KOPT-K1 (cell line): Measurements from ENCODE around the gene AP2A1.
"Not testable (repeated sequence)": the region's sequence is repeated elsewhere in the genome, so short reads cannot be mapped to it uniquely, and the experiment has no call there.

Source experiments
- H3K27ac ChIP-seq: fragments of 200-600 bp; sonication (generic); 2 replicates; pipeline ENCODE4 v1.5.1; 2016; ENCODE audit warnings: antibody characterized with exemption, mild to moderate bottlenecking, low read depth, low read length; ENCODE audit not compliant: poor library complexity, severe bottlenecking
- H3K36me3 ChIP-seq: fragments of 200-600 bp; sonication (generic); 2 replicates; pipeline ENCODE4 v1.5.1; 2017; ENCODE audit warnings: antibody characterized with exemption, mild to moderate bottlenecking, low read length, moderate library complexity; ENCODE audit not compliant: insufficient read depth
- H3K9me3 ChIP-seq: fragments of 200-600 bp; sonication (generic); 2 replicates; pipeline ENCODE4 v1.5.1; 2017; ENCODE audit warnings: antibody characterized with exemption, low read length, mild to moderate bottlenecking; ENCODE audit not compliant: insufficient read depth, poor library complexity, severe bottlenecking

Gene AP2A1

GRCh38 chr19:49766930-49767299 is at the start of gene AP2A1:
Gene AP2A1, plus strand, starts transcription at chr19:49767001. Its CDS starts 133 bp downstream, at chr19:49767134.
- H3K27ac ChIP-seq, result peak within 1 kb of the TSS; percentile 76
- H3K9me3 ChIP-seq, result no peaks in the 10 kb centered on the region
- H3K36me3 ChIP-seq, result no peaks in the 10 kb centered on the region; the same call in 1 of the 2 replicates

- Histone ChIP-seq H3K27ac (no peak overlapping the region), H3K36me3 (no peaks in the 10 kb centered on the region), H3K9me3 (no peaks in the 10 kb centered on the region)
Observed at GRCh38 chr19:49718511-49718910, 48.3 kb upstream of the AP2A1 start.

- no peaks in the 10 kb centered on the region for H3K9me3 ChIP-seq
- no peaks in the 10 kb centered on the region for H3K36me3 ChIP-seq
- H3K27ac ChIP-seq, result no peak overlapping the region
Observed at GRCh38 chr19:49718991-49719390, 47.8 kb upstream of the AP2A1 start.

- not testable (repeated sequence) for H3K27ac ChIP-seq, H3K9me3 ChIP-seq
Observed at GRCh38 chr19:49719420-49719819, 47.4 kb upstream of the AP2A1 start.

GRCh38 chr19:49727217-49728030 is 39.4 kb upstream of the AP2A1 start:
- H3K9me3 ChIP-seq, result no peaks in the 10 kb centered on the region
- H3K27ac ChIP-seq, result no peak overlapping the region
- H3K36me3 ChIP-seq, result no peaks in the 10 kb centered on the region

More at GRCh38 chr19:49719420-49719819, 47.4 kb upstream of the AP2A1 start:
- H3K36me3 ChIP-seq, result not testable (repeated sequence)

- H3K27ac ChIP-seq, result no peak overlapping the region
- no peaks in the 10 kb centered on the region for H3K36me3 ChIP-seq
- no peaks in the 10 kb centered on the region for H3K9me3 ChIP-seq
Observed at GRCh38 chr19:49730166-49730565, 36.6 kb upstream of the AP2A1 start.

- no peaks in the 10 kb centered on the region for H3K36me3 ChIP-seq
- H3K9me3 ChIP-seq, result no peaks in the 10 kb centered on the region
- H3K27ac ChIP-seq, result no peak overlapping the region
Observed at GRCh38 chr19:49738268-49738667, 28.5 kb upstream of the AP2A1 start.

GRCh38 chr19:49739098-49739497 is 27.7 kb upstream of the AP2A1 start:
- Histone ChIP-seq H3K9me3 (no peaks in the 10 kb centered on the region), H3K27ac (no peak overlapping the region), H3K36me3 (no peaks in the 10 kb centered on the region)

- no peaks in the 10 kb centered on the region for H3K9me3 ChIP-seq
- no peak overlapping the region for H3K27ac ChIP-seq
- H3K36me3 ChIP-seq, result no peaks in the 10 kb centered on the region
Observed at GRCh38 chr19:49739933-49740332, 26.9 kb upstream of the AP2A1 start.

GRCh38 chr19:49741210-49741844 is 25.5 kb upstream of the AP2A1 start:
- H3K36me3 ChIP-seq, result peaks cover 4% of the 10 kb centered on the region; the same call in 1 of the 2 replicates
- H3K9me3 ChIP-seq, result no peaks in the 10 kb centered on the region
- H3K27ac ChIP-seq, result no peak overlapping the region

GRCh38 chr19:49744946-49745381 is 21.8 kb upstream of the AP2A1 start:
- H3K36me3 ChIP-seq, result peaks cover 4% of the 10 kb centered on the region; the same call in 1 of the 2 replicates
- no peaks in the 10 kb centered on the region for H3K9me3 ChIP-seq

GRCh38 chr19:49746206-49746958 is 20.4 kb upstream of the AP2A1 start:
- no peaks in the 10 kb centered on the region for H3K9me3 ChIP-seq
- H3K27ac ChIP-seq, result no peak overlapping the region
- peaks cover 4% of the 10 kb centered on the region; the same call in 1 of the 2 replicates for H3K36me3 ChIP-seq

More at GRCh38 chr19:49744946-49745381, 21.8 kb upstream of the AP2A1 start:
- H3K27ac ChIP-seq, result no peak overlapping the region

GRCh38 chr19:49749055-49749716 is 17.6 kb upstream of the AP2A1 start:
- peaks cover 6% of the 10 kb centered on the region for H3K9me3 ChIP-seq
- no peak overlapping the region for H3K27ac ChIP-seq
- H3K36me3 ChIP-seq, result peaks cover 4% of the 10 kb centered on the region; the same call in 1 of the 2 replicates

- no peak overlapping the region for H3K27ac ChIP-seq
- H3K9me3 ChIP-seq, result peaks cover 6% of the 10 kb centered on the region
- H3K36me3 ChIP-seq, result peaks cover 4% of the 10 kb centered on the region; the same call in 1 of the 2 replicates
Observed at GRCh38 chr19:49749771-49750170, 17.0 kb upstream of the AP2A1 start.
